H1 (cell line): ENCODE measurements around the gene COLEC11. TPM values are rescaled to one million over a fixed set of nuclear protein-coding genes. Genes with fewer than 3 reads are reported as not detected.

Experiments
- ATF2 ChIP-seq: IDR thresholded peaks from 2 replicates; pipeline ENCODE4 v1.6.1; 2012; ENCODE audit warnings: low read length, inconsistent platforms
- CHD1 ChIP-seq: IDR thresholded peaks from 2 replicates; pipeline ENCODE4 v1.6.1; 2012; ENCODE audit warnings: low read depth, low read length, improper control_type of control experiment
- CHD2 ChIP-seq: IDR thresholded peaks from 2 replicates; pipeline ENCODE4 v1.6.1; 2012; ENCODE audit warnings: low read length, improper control_type of control experiment
- HDAC6 ChIP-seq: IDR thresholded peaks from one replicate; pipeline ENCODE4 v1.7.1; 2012; ENCODE audit warnings: low read depth, mild to moderate bottlenecking, inconsistent platforms, low read length, moderate library complexity
- KDM5A ChIP-seq: fragments of 200-600 bp; IDR thresholded peaks from 2 replicates; pipeline ENCODE4 v1.7.1; 2012; ENCODE audit warnings: mild to moderate bottlenecking, low read length, inconsistent platforms, mixed read lengths
- SRF ChIP-seq: IDR thresholded peaks from 2 replicates; pipeline ENCODE4 v1.6.1; 2011; ENCODE audit warnings: mild to moderate bottlenecking, low read depth, low read length, moderate library complexity
- TAF1 ChIP-seq: IDR thresholded peaks from 2 replicates; pipeline ENCODE4 v1.6.1; 2011; ENCODE audit warnings: mild to moderate bottlenecking, low read depth, low read length
- TBP ChIP-seq: IDR thresholded peaks from 2 replicates; pipeline ENCODE4 v1.6.1; 2011; ENCODE audit warnings: low read depth, low read length, improper control_type of control experiment
- polyA plus RNA-seq, 7 experiments: library from polyadenylated mRNA; depleted of rRNA in 3 of 7; stranded (reverse) in 5 of 7; unstranded in 2 of 7; fragments of >200 nt in 5 of 7; fragments of 200-250 nt in 2 of 7; gene quantifications; 1 replicate in 5 of 7; 2 replicates in 1 of 7; 4 replicates in 1 of 7; pipeline versions ENCODE4 v1.2.1 to v1.2.3, GENCODE V29; 2011 to 2013; ENCODE audit warnings: missing spikeins in 2 of 7, mixed read lengths in 2 of 7
- total RNA-seq: library from RNA; stranded (reverse); fragmentation: NEBNext Ultra II Directional; extraction: Animal tissue kit (Norgen Biotek cat#: 25700); gene quantifications from 2 replicates; pipeline ENCODE4 v1.2.1, GENCODE V29; 2021

Gene COLEC11
- total and polyA plus RNA-seq, 2 of the 8 experiments (the other 6 are each of a cell fraction or from before 2014, with no cell fraction given): 0.47 to 0.80 TPM

- no peak for TF ChIP-seq ATF2
- no peak for TF ChIP-seq CHD2
- TF ChIP-seq TBP: no peak
- no peak for TF ChIP-seq HDAC6
- TF ChIP-seq SRF: no peak
- TF ChIP-seq CHD1: no peak
- no peak for TF ChIP-seq TAF1
- TF ChIP-seq KDM5A: no peak
Measured at GRCh38 chr2:3596901-3597417, 2.0 kb downstream of the COLEC11 start (continued).
